Activated CD8-positive, alpha-beta memory T cell treated with anti-CD3 and anti-CD28 coated beads for 48 hours (primary cell): ENCODE measurements around the gene OTULIN.
A peak's percentile ranks its signal among the peaks of the same experiment; 100 is the strongest.

ENCODE experiments used
- DNase-seq, 3 experiments: peaks; one replicate each; pipeline ENCODE4 v3.0.0-alpha.2; 2020; ENCODE audit warnings: low read depth in 2 of 3, low spot score in 2 of 3

OTULIN gene

DNA sequence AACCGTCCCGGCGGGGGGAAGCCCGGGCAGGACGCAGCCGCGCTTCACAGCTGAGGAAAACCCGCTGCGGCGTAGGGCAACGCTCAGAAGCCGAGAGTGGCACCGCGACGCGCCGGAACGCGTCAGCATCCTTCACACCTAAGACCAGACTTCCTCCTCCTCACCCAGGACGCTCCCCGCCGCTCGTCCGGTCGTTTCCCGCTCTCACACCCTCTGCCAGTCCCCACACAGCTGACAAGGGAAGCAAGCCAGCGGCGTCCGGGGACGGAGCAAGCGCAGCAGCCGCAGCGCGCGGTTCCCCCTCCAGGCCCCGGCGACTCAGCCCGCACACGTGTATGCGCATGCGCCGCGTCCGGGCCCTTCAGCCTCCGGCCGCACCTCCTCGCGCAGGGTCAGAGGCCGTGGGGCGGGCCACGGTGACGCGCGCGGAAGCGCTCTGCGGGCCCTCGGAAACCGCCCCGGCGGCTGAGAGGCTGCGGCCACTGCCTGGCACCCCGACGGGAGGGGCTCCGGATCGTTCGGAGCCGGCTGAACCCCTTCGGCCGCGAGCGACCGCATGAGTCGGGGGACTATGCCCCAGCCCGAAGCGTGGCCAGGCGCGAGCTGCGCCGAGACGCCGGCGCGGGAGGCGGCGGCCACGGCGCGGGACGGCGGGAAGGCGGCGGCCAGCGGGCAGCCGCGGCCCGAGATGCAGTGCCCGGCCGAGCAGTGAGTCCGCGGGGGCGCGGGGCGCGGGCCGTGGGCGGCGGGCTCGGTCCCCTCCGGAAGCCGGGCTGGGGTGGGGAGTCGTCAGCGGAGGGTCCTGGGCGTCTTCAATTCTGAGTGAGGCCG is at the start of gene OTULIN:
OTULIN (plus strand) TSS at position 449 of the 831 bp plus-strand sequence; CDS start at position 557, 108 bp downstream.
- peak; percentile 65 to 92 (median 72) for DNase-seq

DNA sequence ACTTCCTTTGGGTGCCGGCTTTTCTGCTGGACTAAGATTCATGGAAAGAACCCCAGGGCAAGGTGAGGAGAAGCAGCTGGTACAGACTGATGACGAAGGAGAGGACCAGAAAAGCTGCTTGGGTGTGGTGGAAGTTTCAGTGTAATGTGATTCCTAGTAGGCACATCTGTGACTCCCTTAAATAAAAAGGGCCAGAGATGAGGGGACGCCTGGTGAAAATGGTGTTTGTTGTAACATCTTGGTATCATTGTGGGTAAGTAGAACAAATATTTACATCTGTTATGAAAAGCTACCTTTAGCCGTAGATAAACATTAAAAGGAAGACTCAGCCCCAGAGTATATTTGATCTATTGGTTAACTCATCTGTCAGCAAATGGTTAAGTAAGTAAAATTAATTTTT is 49.2 kb upstream of the OTULIN start:
- no peak for DNase-seq

DNA sequence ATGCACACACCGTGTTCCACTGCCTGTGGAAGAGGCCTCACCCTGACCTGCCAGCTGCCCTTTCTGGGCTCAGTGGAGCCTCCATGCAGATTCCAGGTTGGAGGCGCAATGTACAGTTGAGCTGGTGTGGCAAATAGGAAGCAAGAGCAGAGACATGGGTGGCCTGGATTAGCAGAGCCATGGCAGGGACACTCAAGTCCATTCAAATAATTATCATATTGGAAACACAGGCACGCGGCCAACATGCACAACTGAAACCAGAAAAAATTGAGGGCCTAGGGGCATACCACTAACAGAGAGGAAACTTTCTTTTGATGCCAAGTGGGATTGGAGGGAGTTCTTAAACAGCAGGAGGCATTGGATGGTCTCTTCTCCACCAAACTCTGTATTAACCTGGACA is 47.1 kb upstream of the OTULIN start:
- DNase-seq = no peak

DNA sequence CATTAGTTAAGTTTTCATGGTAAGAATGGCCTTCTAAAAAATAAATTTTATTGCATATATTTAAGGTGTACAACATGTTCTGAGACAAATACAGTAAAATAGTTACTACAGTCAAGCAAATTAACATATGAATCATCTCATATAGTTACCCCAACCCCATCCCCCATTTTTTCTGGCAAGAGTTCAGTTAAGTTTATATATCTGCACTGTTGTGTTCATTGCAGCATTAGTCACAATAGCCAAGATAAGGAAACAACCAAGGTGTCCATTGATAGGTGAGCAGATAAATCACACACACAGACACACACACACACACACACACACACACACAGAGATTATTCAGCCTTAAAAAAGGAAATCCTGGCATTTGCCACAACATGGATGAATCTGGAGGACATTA is 37.2 kb upstream of the OTULIN start:
- DNase-seq = no peak

GRCh38 chr5:14628346-14628745 is 36.2 kb upstream of the OTULIN start:
- no peak for DNase-seq

DNA sequence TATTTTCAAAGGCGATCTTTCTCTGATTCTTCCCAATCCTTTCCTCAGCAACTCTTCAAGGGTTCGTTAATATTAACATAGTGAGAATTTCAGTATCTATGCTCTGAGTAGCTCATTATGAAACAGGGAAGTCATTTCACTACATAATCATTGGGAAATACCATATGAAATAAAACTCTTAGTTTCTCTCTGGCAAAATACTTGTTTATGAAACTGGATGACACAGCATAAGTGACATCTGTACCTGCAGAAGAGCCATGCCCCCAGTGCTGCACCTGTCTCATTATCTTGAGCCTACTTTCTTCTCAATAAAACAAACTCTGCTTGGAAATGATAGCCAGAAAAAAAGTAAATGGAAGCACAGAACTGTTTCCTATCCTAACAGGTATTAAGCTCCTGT is 33.8 kb upstream of the OTULIN start:
- no peak for DNase-seq

- DNase-seq = no peak
Measured at GRCh38 chr5:14635656-14636055, 28.9 kb upstream of the OTULIN start.

DNA sequence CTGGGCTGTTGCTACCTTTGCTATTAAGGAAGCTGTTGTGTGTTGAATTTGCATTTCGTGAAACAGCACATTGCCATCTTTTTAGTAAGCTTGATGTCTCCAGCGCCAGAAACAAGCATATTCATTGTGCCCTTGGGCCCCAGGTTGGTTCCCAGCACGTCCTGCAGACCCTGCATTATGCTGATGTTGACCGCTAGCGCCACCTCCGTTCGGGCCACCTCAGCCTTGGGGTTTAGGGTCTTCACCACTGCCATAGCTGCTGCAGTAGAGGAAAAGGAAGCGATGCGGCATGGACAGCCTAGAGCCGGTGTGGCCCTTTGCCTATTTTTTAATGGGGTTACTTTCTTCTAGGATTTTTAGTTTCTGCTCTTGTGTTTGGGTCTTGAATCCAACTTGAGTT is 23.8 kb upstream of the OTULIN start:
- no peak for DNase-seq

DNA sequence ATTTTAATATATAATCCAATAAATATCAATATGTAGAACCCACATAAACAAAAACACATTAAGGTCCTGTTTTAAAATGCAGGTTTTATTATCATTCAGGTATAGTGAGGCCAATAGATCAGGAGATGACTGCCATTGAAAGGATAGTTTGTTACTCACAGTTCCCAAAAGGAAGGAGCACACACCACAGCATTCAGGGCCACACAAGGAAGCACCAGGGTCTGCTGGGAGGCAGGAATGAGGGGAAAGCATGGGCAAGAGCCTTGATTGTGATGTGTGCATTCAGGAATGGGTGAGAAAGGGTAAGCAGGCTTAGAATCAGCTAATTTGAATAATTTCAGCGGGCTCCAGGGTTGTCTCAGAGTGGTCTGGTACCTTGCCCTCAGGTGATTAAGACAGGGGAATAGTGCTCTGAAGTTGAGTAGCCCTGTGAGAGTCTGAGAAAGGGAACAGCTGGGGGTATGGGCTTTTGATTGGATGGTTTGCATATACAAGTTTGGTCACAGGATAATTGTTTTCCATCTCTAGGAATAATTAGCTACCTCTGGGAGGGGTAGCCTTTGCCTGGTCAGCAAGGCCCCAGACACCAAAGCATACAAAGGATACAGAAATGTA is 19.8 kb upstream of the OTULIN start:
- DNase-seq = no peak

DNA sequence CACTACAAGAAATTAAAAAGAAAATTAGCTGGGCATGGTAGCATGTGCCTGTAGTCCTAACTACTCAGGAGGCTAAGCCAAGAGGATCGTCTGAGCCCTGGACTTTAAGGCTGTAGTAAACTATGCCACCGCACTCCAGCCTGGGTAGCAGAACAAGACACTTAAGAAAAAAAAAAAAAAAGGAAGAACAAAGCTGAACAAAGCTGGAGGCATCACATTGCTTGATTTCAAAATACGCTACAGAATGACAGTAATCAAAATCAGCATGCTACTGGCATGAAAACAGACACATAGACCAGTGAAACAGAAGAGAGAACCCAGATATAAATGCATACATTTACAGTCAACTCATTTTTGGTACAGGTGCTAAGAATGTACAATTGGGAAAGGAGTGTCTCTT is 14.5 kb upstream of the OTULIN start:
- DNase-seq = no peak

DNA sequence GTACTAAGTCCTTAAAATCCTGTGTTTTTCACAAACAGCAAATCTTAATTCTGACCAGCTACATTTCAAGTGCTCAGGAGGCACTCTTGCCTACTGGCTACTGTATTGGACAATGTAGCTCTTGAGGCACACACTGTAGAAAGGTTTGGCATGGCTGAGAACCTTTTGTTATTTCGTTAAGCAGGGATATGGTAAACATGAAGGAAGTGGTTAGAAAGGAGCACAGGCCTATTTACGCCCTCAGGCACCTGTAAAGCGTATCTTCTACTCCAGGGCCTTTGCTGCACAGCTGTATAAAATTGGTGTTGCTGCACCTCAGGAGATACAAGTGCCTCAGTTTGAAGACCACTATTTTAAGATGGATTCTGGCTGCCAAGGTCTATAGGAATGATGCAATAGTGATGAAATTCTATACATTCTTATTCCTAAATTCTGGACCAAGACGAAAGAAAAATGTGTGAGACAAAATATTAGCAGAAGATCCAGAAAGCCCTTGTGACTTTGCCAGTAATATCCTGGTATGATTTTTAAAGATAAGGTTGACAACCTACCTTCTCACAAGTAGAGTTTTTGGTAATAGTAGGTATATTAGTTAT is 9.3 kb upstream of the OTULIN start:
- DNase-seq = no peak

DNA sequence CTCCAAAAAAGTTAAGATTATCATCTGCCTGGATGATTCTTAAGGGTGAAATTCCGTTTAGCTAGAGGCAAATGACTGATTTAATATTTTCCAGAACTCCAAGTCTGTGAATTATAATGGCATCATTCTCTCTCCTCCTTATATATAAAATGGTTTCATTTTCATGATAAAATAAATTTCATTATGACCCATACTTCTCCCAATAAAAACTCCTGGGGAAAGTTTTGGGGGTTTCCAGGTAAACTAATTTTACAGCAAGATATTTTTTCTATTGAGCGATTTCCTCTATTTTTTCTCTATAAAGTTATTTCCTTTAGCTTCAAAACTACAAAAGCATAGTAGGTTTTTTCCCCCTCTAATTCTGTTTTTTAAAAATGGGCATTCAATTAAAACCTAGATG is 7.6 kb upstream of the OTULIN start:
- no peak for DNase-seq

GRCh38 chr5:14659821-14660607 is 4.5 kb upstream of the OTULIN start:
- no peak for DNase-seq

- no peak for DNase-seq
Measured at GRCh38 chr5:14660833-14661232, 3.7 kb upstream of the OTULIN start.

GRCh38 chr5:14662721-14663260 is 1.7 kb upstream of the OTULIN start:
- no peak for DNase-seq

DNA sequence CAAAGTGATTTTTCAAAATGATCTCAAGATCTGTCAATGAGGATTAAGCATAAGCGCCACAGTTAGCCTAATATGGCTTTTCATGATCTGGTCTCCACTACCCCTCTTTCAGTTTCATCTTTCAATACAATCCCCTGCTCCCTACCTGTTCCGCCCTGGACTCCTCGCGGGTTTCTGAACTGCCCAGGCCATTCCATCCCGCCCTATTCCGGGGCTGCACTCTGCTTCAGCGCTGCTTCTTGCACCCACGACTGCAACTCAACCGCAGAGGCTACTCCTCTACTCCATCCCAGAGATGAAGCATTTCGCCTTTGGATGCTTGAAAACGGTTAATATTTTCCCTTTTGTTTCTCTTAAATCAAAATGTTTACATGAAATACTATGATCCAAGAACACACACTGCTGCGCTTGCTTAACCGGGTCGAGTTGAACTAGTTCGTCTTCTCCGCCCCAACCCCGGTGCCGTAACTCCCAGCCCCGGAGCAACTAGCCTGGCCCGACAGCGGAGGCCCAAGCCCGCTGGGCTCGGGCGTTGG is 716 bp upstream of the OTULIN start:
- no peak for DNase-seq

DNA sequence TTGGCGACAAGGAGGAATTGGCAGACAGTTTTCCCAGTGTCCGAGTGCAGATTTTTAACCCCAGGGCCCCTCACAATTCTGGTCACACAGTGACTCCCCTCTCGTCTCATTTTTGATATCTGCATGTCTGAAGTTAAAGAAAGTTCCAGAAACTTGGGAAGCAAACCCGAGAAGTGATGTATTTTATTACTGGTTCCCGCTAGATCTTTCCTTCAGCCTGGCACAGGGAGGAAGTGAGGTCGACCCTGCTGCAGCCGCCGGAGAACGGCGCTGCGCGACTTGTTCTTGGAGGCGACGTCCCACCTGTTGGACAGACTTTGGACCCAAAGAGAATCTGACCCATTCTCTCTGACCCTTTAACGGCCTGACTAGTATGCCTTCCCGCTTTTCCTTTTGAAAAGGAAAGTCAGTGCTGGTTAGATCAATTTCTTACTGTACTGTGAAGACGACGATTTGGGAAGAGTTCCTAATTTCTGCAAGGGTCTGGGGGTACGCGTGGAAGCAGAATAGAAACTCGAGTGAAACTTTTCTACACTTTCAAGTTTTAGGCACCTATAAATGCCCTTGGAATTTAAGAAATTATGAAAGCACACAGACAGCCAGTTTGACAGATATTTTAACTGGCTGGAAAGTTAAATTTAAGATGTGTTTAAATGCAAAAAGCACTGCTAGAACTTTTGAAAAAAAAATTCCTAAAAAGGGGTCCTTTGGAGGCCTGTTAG is 744 bp downstream of the OTULIN start:
- no peak for DNase-seq

GRCh38 chr5:14665949-14666348 is 1.4 kb downstream of the OTULIN start:
- DNase-seq = peak in 1 of 3 experiments; percentile 36

DNA sequence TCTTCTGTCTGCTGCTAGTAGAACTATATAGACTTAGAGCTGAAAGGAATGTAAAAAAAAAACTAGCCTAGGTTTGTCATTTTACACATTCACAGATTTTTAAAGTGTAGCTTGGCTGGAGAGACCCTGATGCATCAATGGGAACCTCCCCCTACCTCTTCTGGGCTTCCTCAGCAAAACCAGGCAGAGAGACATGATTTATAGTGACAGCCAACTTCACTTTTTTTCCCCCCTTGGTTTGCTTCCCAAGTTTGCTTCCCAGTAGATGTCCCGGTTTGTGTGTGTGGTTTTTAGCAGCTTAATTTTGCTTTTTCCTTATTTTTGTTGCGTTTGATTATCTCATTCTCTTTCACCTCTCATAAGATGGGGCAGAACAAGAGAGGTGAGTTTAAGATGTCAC is 1.8 kb downstream of the OTULIN start:
- DNase-seq = no peak

DNA sequence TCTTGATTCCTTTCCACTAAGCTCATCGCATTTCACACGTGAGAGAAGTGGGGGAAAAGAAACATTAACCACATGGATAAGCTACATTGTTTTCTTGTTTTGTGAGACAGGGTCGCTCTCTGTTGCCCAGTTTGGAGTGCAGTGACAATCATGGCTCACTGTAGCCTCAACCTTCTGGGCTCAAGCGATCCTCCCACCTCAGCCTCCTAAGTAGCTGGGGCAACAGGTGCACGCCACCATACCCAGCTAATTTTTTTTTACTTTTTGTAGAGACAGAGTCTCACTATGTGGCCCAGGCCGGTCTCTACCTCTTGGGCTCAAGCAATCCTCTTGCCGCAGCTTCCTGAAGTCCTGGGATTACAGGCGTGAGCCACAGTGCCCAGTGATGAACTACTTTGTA is 2.8 kb downstream of the OTULIN start:
- DNase-seq = no peak
